Measurements from ENCODE around the gene RNF212. TPM values are rescaled to one million over a fixed set of nuclear protein-coding genes. Genes with fewer than 3 reads are reported as not detected.
"Not testable (repeated sequence)": the region's sequence is repeated elsewhere in the genome, so short reads cannot be mapped to it uniquely, and the experiment has no call there.

The RNF212 gene
- total RNA-seq, 6 experiments from 2014 or later = not detected

GRCh38 chr4:1130316-1131186, 17.2 kb upstream of the RNF212 start:
- Mint-ChIP-seq H3K4me3 (no peak overlapping the region), H3K27ac (no peak overlapping the region), H3K9me3 (no peaks in the 10 kb centered on the region), H3K4me1 (ENCODE audit: low read depth) (no peaks in the 10 kb centered on the region), H3K27me3 (ENCODE audit: insufficient read depth) (peaks cover 28% of the 10 kb centered on the region), H3K36me3 (ENCODE audit: low read depth) (no peaks in the 10 kb centered on the region)
- peak; percentile 50 for DNase-seq
- peak; percentile 99 for TF ChIP-seq CTCF (IDR thresholded peaks at IDR 0.05)

- H3K36me3 Mint-ChIP-seq (ENCODE audit: low read depth) = no peaks in the 10 kb centered on the region
- no peak for DNase-seq
These were observed 13.1 kb upstream of the RNF212 start for GRCh38 chr4:1126506-1126905.

GRCh38 chr4:1125466-1125865, 12.1 kb upstream of the RNF212 start:
- not testable (repeated sequence) for H3K9me3 Mint-ChIP-seq; H3K27ac Mint-ChIP-seq; DNase-seq; H3K36me3 Mint-ChIP-seq (ENCODE audit: low read depth); H3K4me1 Mint-ChIP-seq (ENCODE audit: low read depth); H3K4me3 Mint-ChIP-seq
- H3K27me3 Mint-ChIP-seq (ENCODE audit: insufficient read depth) = peaks cover 25% of the 10 kb centered on the region

More at GRCh38 chr4:1126506-1126905, 13.1 kb upstream of the RNF212 start:
- H3K9me3 Mint-ChIP-seq = no peaks in the 10 kb centered on the region
- no peak overlapping the region for H3K27ac Mint-ChIP-seq
- H3K4me3 Mint-ChIP-seq = no peak overlapping the region
- H3K27me3 Mint-ChIP-seq (ENCODE audit: insufficient read depth) = peaks cover 23% of the 10 kb centered on the region
- no peak for TF ChIP-seq CTCF (IDR thresholded peaks at IDR 0.05)
- H3K4me1 Mint-ChIP-seq (ENCODE audit: low read depth) = no peaks in the 10 kb centered on the region

- no peak for DNase-seq
- Mint-ChIP-seq H3K27me3 (ENCODE audit: insufficient read depth) (peaks cover 29% of the 10 kb centered on the region), H3K9me3 (no peaks in the 10 kb centered on the region), H3K36me3 (ENCODE audit: low read depth) (no peaks in the 10 kb centered on the region), H3K4me1 (ENCODE audit: low read depth) (no peaks in the 10 kb centered on the region), H3K4me3 (no peak overlapping the region), H3K27ac (no peak overlapping the region)
- no peak for TF ChIP-seq CTCF (IDR thresholded peaks at IDR 0.05)
These were observed 11.5 kb upstream of the RNF212 start for GRCh38 chr4:1124818-1125217.

- H3K27ac Mint-ChIP-seq = no peak overlapping the region
- H3K4me1 Mint-ChIP-seq (ENCODE audit: low read depth) = no peaks in the 10 kb centered on the region
- no peaks in the 10 kb centered on the region for H3K9me3 Mint-ChIP-seq
- peaks cover 27% of the 10 kb centered on the region for H3K27me3 Mint-ChIP-seq (ENCODE audit: insufficient read depth)
- DNase-seq = no peak
- no peak overlapping the region for H3K4me3 Mint-ChIP-seq
- no peak for TF ChIP-seq CTCF (IDR thresholded peaks at IDR 0.05)
- no peaks in the 10 kb centered on the region for H3K36me3 Mint-ChIP-seq (ENCODE audit: low read depth)
These were observed 9.1 kb upstream of the RNF212 start for GRCh38 chr4:1122505-1122904.

GRCh38 chr4:1116838-1117237, 3.5 kb upstream of the RNF212 start:
- no peak overlapping the region for H3K4me3 Mint-ChIP-seq
- H3K36me3 Mint-ChIP-seq (ENCODE audit: low read depth) = no peaks in the 10 kb centered on the region
- DNase-seq = no peak
- H3K4me1 Mint-ChIP-seq (ENCODE audit: low read depth) = no peaks in the 10 kb centered on the region
- 0 out of 2 replicates have a peak, but pooled peaks have one; percentile 14 for TF ChIP-seq CTCF (IDR thresholded peaks at IDR 0.05)
- peaks cover 21% of the 10 kb centered on the region for H3K27me3 Mint-ChIP-seq (ENCODE audit: insufficient read depth)
- no peaks in the 10 kb centered on the region for H3K9me3 Mint-ChIP-seq
- no peak overlapping the region for H3K27ac Mint-ChIP-seq

Measured in HFFc6 (cell line).